Mononuclear cell (primary cell): ENCODE measurements around the gene CELA2B. TPM values are rescaled to one million over a fixed set of nuclear protein-coding genes. Genes with fewer than 3 reads are reported as not detected.

Source experiments
- H3K27me3 ChIP-seq: 2 replicates; pipeline ENCODE4 v1.6.0; 2011; ENCODE audit warnings: low read length, control low read depth; ENCODE audit not compliant: insufficient read depth
- H3K4me1 ChIP-seq: 2 replicates; pipeline ENCODE4 v1.5.1; 2011; ENCODE audit warnings: mild to moderate bottlenecking, low read length, control low read depth; ENCODE audit not compliant: insufficient read depth
- H3K4me3 ChIP-seq: 2 replicates; pipeline ENCODE4 v1.5.1; 2011; ENCODE audit warnings: mild to moderate bottlenecking, low read length, moderate library complexity
- H3K9me3 ChIP-seq: 2 replicates; pipeline ENCODE4 v1.5.1; 2011; ENCODE audit warnings: low read depth, mild to moderate bottlenecking, control low read depth, low read length
- total RNA-seq: library from RNA; depleted of rRNA; stranded (reverse); fragments of >200 nt; gene quantifications from one replicate; pipeline ENCODE4 v1.2.3, GENCODE V29; 2012

Gene CELA2B
- total RNA-seq, 1 donor: not detected

DNA sequence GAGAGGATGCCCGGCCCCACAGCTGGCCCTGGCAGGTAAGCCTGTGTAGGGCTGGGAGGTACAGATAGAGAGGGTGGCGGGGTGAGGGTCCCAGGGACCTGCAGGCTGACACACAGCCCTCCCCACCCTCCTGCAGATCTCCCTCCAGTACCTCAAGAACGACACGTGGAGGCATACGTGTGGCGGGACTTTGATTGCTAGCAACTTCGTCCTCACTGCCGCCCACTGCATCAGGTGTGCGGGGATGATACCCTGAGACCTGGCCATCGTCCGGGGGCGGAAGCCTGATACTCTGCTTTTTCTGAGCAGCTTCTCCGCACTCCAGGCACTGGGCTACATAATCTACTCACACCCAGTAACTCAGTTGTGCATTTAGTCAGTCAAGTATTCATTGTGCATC is 35.5 kb upstream of the CELA2B start:
- no peak overlapping the region for H3K4me3 ChIP-seq
- H3K9me3 ChIP-seq: no peaks in the 10 kb centered on the region
- H3K4me1 ChIP-seq: peaks cover under 1% of the 10 kb centered on the region
- no peaks in the 10 kb centered on the region for H3K27me3 ChIP-seq

- no peaks in the 10 kb centered on the region for H3K27me3 ChIP-seq
- H3K4me3 ChIP-seq: no peak overlapping the region
- H3K4me1 ChIP-seq: no peaks in the 10 kb centered on the region
- H3K9me3 ChIP-seq: no peaks in the 10 kb centered on the region
These were observed 34.7 kb upstream of the CELA2B start for GRCh38 chr1:15441247-15441646.

- no peaks in the 10 kb centered on the region for H3K4me1 ChIP-seq
These were observed 33.8 kb upstream of the CELA2B start for GRCh38 chr1:15442119-15442518.

GRCh38 chr1:15442759-15443158 is 33.1 kb upstream of the CELA2B start:
- H3K4me1 ChIP-seq: no peaks in the 10 kb centered on the region
- H3K4me3 ChIP-seq: no peak overlapping the region
- H3K9me3 ChIP-seq: no peaks in the 10 kb centered on the region
- H3K27me3 ChIP-seq: no peaks in the 10 kb centered on the region

More at GRCh38 chr1:15442119-15442518, 33.8 kb upstream of the CELA2B start:
- Histone ChIP-seq H3K4me3 (no peak overlapping the region), H3K9me3 (no peaks in the 10 kb centered on the region), H3K27me3 (no peaks in the 10 kb centered on the region)

DNA sequence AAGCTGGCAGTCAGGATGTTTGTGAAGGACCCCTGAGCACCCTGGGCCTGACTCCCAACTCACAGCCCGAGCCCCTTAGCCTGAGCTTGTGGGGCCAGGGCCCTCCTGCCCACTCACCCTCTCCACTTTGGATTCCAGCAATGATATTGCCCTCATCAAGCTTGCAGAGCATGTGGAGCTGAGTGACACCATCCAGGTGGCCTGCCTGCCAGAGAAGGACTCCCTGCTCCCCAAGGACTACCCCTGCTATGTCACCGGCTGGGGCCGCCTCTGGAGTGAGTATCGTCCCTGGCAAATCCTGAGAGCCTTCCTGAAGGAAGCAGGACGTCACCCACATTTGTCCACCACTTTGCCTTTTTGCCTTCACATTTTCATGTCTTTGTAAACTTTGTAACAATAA is 32.6 kb upstream of the CELA2B start:
- Histone ChIP-seq H3K27me3 (no peaks in the 10 kb centered on the region), H3K4me1 (no peaks in the 10 kb centered on the region), H3K4me3 (no peak overlapping the region), H3K9me3 (no peaks in the 10 kb centered on the region)

GRCh38 chr1:15444468-15445389 is 31.2 kb upstream of the CELA2B start:
- Histone ChIP-seq H3K4me3 (no peak overlapping the region), H3K9me3 (no peaks in the 10 kb centered on the region), H3K4me1 (no peaks in the 10 kb centered on the region), H3K27me3 (no peaks in the 10 kb centered on the region)

DNA sequence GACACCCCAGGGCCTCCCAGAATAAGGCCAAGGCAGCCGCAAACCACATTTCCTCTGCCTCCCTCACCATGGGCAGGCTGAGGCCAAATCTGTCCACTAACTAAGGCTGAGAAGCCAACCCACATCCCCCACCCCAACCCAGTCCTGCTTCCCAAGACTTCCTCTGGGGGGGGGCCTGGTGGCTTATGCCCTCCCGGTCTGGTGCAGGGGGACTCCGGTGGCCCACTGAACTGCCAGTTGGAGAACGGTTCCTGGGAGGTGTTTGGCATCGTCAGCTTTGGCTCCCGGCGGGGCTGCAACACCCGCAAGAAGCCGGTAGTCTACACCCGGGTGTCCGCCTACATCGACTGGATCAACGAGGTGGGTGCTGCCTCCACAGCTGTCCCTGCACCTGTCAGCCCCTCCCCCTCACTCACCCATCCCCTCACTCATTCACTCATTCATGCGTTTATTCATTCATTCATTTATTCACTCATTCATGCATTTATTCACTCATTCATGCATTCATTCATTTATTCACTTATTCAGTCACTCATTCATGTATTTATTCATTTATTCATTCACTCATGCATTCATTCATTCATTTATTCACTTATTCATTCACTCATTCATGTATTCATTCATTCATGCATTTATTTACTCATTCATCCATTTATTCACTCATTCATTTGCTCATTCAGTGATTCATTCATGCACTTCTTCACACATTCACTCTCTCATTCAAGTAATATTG is 30.3 kb upstream of the CELA2B start:
- H3K27me3 ChIP-seq: no peaks in the 10 kb centered on the region
- no peaks in the 10 kb centered on the region for H3K9me3 ChIP-seq
- no peaks in the 10 kb centered on the region for H3K4me1 ChIP-seq
- H3K4me3 ChIP-seq: no peak overlapping the region

GRCh38 chr1:15446212-15446611 is 29.7 kb upstream of the CELA2B start:
- Histone ChIP-seq H3K27me3 (no peaks in the 10 kb centered on the region), H3K9me3 (no peaks in the 10 kb centered on the region), H3K4me3 (no peak overlapping the region), H3K4me1 (no peaks in the 10 kb centered on the region)

DNA sequence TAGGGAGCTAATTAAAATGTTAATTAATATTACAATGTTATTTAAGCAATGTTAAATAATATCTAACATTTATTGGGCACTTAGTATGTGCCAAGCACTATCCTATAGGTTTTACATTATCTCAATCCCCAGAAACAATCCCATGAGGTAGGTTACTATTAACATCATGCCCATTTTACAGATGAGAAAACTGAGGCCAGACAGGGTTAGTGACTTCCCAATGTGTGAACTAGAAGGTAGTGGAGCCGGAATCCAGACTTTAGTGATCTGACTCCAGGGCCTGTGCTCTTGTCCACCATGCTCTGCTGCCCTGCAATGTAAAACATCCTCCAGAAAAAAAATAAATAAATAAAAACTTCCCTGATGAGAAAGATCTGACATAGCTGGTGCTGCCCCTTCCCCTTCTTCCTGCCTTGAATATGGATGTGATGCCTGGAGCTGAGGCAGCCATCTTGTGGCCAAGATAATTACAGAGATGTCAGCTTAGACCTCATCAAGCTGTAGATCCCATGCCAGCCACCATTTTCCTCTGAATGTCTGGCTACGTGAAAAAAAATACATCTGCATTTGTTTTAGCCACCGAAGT is 26.9 kb upstream of the CELA2B start:
- no peaks in the 10 kb centered on the region for H3K27me3 ChIP-seq
- H3K4me1 ChIP-seq: no peaks in the 10 kb centered on the region
- H3K9me3 ChIP-seq: no peaks in the 10 kb centered on the region
- no peak overlapping the region for H3K4me3 ChIP-seq

DNA sequence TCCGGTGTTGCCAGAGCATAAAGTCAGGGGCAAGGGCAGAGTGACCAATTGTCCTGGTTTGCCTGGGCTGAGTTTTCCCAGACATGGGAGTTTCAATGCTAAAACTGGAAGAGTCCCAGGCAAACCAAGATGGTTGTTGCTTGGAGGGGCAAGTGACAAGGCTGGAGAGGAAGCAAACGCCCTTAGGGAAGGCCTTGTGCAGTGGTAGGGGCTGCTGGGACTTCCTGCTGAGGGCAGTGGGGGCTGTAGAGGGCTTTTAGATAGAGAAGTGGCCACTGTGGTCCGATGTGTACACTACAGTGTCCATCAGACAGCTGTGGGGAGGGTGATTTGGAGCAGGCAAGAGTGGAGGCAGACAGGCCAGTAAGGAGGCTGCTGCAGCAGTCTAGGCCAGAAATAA is 26.3 kb upstream of the CELA2B start:
- Histone ChIP-seq H3K9me3 (no peaks in the 10 kb centered on the region), H3K4me1 (no peaks in the 10 kb centered on the region), H3K27me3 (no peaks in the 10 kb centered on the region), H3K4me3 (no peak overlapping the region)

GRCh38 chr1:15451014-15451722 is 24.7 kb upstream of the CELA2B start:
- H3K9me3 ChIP-seq: no peaks in the 10 kb centered on the region
- H3K4me1 ChIP-seq: no peaks in the 10 kb centered on the region
- no peak overlapping the region for H3K4me3 ChIP-seq
- H3K27me3 ChIP-seq: no peaks in the 10 kb centered on the region

DNA sequence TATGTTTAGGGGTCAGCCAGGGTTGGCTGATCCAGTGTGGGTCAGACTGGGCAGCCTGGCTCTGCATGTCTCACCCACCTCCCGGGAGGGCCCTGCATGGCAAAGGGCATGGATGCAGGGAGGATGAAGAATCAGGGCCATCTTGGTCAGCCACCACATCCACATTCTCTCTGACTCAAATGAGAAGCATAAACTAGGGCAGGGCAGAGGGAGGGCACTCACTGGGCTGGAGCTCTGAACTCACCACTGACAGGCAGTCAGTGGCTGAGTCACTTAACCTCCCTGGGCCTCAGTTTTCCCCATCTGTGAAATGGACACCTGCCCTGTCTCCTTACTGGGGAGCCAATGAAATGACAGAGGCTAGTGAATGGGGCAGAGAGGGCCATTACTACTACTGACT is 23.7 kb upstream of the CELA2B start:
- no peak overlapping the region for H3K4me3 ChIP-seq

DNA sequence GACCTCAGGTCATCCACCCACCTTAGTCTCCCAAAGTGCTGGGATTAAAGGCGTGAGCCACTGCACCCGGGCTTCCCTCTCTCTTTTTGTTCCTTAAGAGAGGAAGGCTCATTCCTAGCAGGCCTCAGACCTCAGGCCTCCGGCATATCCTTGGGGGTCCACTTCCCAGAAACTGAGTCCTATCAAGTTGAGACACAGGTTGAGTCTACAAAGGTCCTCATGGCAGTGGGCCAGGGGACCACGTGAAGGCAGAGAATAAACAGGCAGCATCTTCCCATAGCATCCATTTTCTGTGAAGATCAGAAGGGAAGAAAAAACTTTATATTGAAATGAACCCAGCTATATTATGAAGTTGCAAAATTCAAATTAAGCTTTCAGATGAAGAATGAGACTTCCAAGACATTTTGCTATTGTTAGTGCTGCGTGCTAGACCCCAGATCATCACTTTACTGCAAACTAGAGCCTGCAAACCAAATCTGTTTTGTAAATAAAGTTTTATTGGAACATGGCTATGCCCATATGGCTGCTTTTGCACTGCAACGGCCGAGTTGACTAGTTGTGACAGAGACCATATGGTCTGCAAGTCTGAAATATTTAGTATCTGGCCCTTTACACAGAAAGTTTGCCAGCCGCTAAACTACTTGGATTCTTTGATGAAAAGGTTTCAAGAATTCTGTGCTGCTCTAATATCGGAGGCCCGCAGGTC is 22.9 kb upstream of the CELA2B start:
- Histone ChIP-seq H3K9me3 (no peaks in the 10 kb centered on the region), H3K4me3 (no peak overlapping the region), H3K27me3 (no peaks in the 10 kb centered on the region), H3K4me1 (no peaks in the 10 kb centered on the region)

More for the DNA sequence above, 23.7 kb upstream of the CELA2B start:
- Histone ChIP-seq H3K4me1 (no peaks in the 10 kb centered on the region), H3K27me3 (no peaks in the 10 kb centered on the region), H3K9me3 (no peaks in the 10 kb centered on the region)

DNA sequence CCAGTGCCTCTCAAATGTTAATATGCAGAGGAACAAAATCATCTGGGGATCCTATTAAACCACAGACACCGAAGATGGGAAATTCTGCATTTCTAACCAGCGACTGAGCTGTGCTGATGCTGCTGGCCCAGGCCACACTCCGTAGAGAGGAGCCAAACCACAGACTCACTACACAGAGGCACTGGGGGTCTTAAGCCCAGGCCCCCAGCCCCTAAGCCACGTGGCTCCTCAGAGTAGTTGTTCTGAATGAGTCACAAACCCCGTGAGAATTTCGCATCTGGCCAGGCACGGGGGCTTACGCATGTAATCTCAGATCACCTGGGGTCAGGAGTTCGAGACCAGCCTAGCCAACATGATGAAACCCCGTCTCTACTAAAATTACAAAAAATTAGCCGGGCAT is 22.2 kb upstream of the CELA2B start:
- H3K9me3 ChIP-seq: no peaks in the 10 kb centered on the region
- no peak overlapping the region for H3K4me3 ChIP-seq
- H3K4me1 ChIP-seq: no peaks in the 10 kb centered on the region
- H3K27me3 ChIP-seq: no peaks in the 10 kb centered on the region
